ENCODE results near the gene GRHPR. TPM values are rescaled to one million over a fixed set of nuclear protein-coding genes. Genes with fewer than 3 reads are reported as not detected.

Gene GRHPR
- total and polyA plus RNA-seq, 10 of the 15 experiments (the other 5 are each of a cell fraction or from before 2014, with no cell fraction given) = 52.4 to 194 (median 126) TPM

DNA sequence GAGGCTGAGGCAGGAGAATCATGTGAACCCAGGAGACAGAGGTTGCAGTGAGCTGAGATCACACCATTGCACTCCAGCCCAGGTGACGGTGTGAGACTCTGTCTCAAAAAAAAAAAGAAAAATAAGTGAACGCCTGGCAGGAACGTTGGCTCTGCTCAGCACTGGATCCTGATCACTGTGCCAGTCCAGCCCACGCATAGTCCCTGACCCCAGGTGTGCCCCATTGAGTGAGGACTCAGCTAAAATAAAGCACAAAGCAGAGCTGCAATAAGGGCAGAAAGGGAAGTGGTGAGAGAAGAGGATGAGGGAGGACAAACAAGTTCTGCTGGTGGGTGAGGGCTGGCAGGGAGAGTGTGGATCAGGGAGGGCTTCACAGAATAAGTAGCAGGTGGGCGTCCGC is 4.3 kb downstream of the GRHPR start:
- ChIA-PET POLR2A (no interaction called here), RAD21 (ENCODE audit: unreplicated experiment) (no interaction called here), SMC1A (ENCODE audit: uncharacterized antibody, unreplicated experiment) (no interaction called here), CTCF (interaction anchor here (0.8 to 1.3 kb wide), 2 partner anchors 12 to 15 kb away, joined by 3 read pairs; no protein-coding TSS in a partner anchor)
- in situ Hi-C loops (cut with MboI) = no loop called here
- no peak for TF ChIP-seq NFYA (IDR thresholded peaks at IDR 0.05; ENCODE audit: borderline replicate concordance, low read depth, low read length)
- TF ChIP-seq SP1 (IDR thresholded peaks at IDR 0.05; ENCODE audit: low read depth, low read length) = no peak
- no peak for TF ChIP-seq CREM (IDR thresholded peaks at IDR 0.05; ENCODE audit: low read depth)
- no peak for TF ChIP-seq RCOR1 (conservative IDR thresholded peaks at IDR 0.05; ENCODE audit: low read depth, low read length)
- no peak for TF ChIP-seq ZNF207 (IDR thresholded peaks at IDR 0.05; ENCODE audit: borderline replicate concordance)
- TF ChIP-seq, protein P1, sequence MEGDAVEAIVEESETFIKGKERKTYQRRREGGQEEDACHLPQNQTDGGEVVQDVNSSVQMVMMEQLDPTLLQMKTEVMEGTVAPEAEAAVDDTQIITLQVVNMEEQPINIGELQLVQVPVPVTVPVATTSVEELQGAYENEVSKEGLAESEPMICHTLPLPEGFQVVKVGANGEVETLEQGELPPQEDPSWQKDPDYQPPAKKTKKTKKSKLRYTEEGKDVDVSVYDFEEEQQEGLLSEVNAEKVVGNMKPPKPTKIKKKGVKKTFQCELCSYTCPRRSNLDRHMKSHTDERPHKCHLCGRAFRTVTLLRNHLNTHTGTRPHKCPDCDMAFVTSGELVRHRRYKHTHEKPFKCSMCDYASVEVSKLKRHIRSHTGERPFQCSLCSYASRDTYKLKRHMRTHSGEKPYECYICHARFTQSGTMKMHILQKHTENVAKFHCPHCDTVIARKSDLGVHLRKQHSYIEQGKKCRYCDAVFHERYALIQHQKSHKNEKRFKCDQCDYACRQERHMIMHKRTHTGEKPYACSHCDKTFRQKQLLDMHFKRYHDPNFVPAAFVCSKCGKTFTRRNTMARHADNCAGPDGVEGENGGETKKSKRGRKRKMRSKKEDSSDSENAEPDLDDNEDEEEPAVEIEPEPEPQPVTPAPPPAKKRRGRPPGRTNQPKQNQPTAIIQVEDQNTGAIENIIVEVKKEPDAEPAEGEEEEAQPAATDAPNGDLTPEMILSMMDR (IDR thresholded peaks at IDR 0.05 in 2 of 3, conservative IDR thresholded peaks at IDR 0.05 in 1 of 3; ENCODE audit: control insufficient read depth in 2 of 3, extremely low read depth in 1 of 3, insufficient read depth in 1 of 3, low read depth in 3 of 3, low read length in 3 of 3) = no peak
- TF ChIP-seq, protein P2, sequence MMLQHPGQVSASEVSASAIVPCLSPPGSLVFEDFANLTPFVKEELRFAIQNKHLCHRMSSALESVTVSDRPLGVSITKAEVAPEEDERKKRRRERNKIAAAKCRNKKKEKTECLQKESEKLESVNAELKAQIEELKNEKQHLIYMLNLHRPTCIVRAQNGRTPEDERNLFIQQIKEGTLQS (IDR thresholded peaks at IDR 0.05; ENCODE audit: borderline replicate concordance, extremely low read depth, low read depth, low read length) = no peak
- no peak for TF ChIP-seq SIX5 (IDR thresholded peaks at IDR 0.05; ENCODE audit: low read depth, low read length, severe bottlenecking)
- TF ChIP-seq TBL1XR1 (IDR thresholded peaks at IDR 0.05; ENCODE audit: low read depth, low read length) = no peak
- TF ChIP-seq RAD21 (IDR thresholded peaks at IDR 0.05; ENCODE audit: insufficient read depth, low read depth, low read length) = no peak
- TF ChIP-seq PAX5 (IDR thresholded peaks at IDR 0.05; ENCODE audit: borderline replicate concordance, low read depth, low read length) = no peak
- Histone ChIP-seq H3K36me3 (ENCODE audit: control insufficient read depth in 2 of 2, insufficient read depth in 2 of 2, low read length in 1 of 2) (peaks cover 27 to 37% of the 10 kb centered on the region in 2 experiments; a peak in 3 of 4 replicates), H4K20me1 (ENCODE audit: control insufficient read depth, insufficient read depth) (0 out of 2 replicates have a peak, but pooled peaks cover 4% of the 10 kb centered on the region), H3K9me3 (replicated peaks; ENCODE audit: control insufficient read depth, insufficient read depth, low read length) (no peaks in the 10 kb centered on the region), H3K4me2 (ENCODE audit: control insufficient read depth, insufficient read depth) (no peak overlapping the region), H3K79me2 (ENCODE audit: control insufficient read depth, insufficient read depth, low read length) (peaks cover 37% of the 10 kb centered on the region), H3K4me3 (no peak overlapping the region), H3K4me1 (ENCODE audit: control insufficient read depth, insufficient read depth, low read length) (peaks cover 15% of the 10 kb centered on the region), H3K27ac (ENCODE audit: control insufficient read depth, insufficient read depth) (no peak overlapping the region), H3K9ac (ENCODE audit: control insufficient read depth, insufficient read depth, low read length) (no peak overlapping the region), H3K27me3 (replicated peaks in 1 of 2; ENCODE audit: control insufficient read depth in 2 of 2, insufficient read depth in 2 of 2, low read length in 1 of 2) (no peaks in the 10 kb centered on the region), H2AFZ (ENCODE audit: control insufficient read depth, low read depth, low read length) (no peak overlapping the region)
- no TSS peak for BruUV-seq (replicated peaks)
- ATAC-seq (no peak), DNase-seq (ENCODE audit: low read depth, low spot score) (no peak), FAIRE-seq (no peak)
- 75% methylated on average over 6 of the region's 6 CpGs for WGBS (ENCODE audit: insufficient coverage, insufficient replicate concordance, low lambda C conversion rate, missing lambda C conversion rate)
- intact Hi-C loops (cut with micrococcal nuclease; ENCODE audit: unreplicated experiment) = no loop called here

Measured in GM12878 (cell line).